ENCODE measurements around the gene RGS6. TPM values are rescaled to one million over a fixed set of nuclear protein-coding genes. Genes with fewer than 3 reads are reported as not detected.

RGS6 gene
- total RNA-seq, 4 donors from 2014 or later = 0.50 to 6.5 (median 4.7) TPM

GRCh38 chr14:72075649-72076334 lies 143.6 kb downstream of the RGS6 start:
- ATAC-seq = no peak
- no peak overlapping the region for H3K27ac ChIP-seq
- no peaks in the 10 kb centered on the region for H3K36me3 ChIP-seq
- no peak for TF ChIP-seq POLR2A (IDR thresholded peaks at IDR 0.05)
- no peak for TF ChIP-seq POLR2AphosphoS5 (IDR thresholded peaks at IDR 0.05)
- no peak for TF ChIP-seq EP300 (IDR thresholded peaks at IDR 0.05)
- H3K9me3 ChIP-seq = no peaks in the 10 kb centered on the region
- H3K27me3 ChIP-seq = no peaks in the 10 kb centered on the region
- WGBS, 2 donors (ENCODE audit: low coverage in 1 of 2) = 64 to 82% methylated on average over 5 to 9 of the region's 9 CpGs
- no peaks in the 10 kb centered on the region for H3K4me1 ChIP-seq
- no peak overlapping the region for H3K4me3 ChIP-seq

GRCh38 chr14:72081137-72081536 lies 148.9 kb downstream of the RGS6 start:
- WGBS, 2 donors (ENCODE audit: low coverage in 1 of 2) = 90 to 100% methylated on average over 1 of the region's 1 CpG
- no peaks in the 10 kb centered on the region for H3K9me3 ChIP-seq
- H3K4me1 ChIP-seq = no peaks in the 10 kb centered on the region
- no peaks in the 10 kb centered on the region for H3K27me3 ChIP-seq
- H3K27ac ChIP-seq = no peak overlapping the region
- TF ChIP-seq POLR2A (IDR thresholded peaks at IDR 0.05) = no peak
- TF ChIP-seq POLR2AphosphoS5 (IDR thresholded peaks at IDR 0.05) = no peak
- no peak for TF ChIP-seq EP300 (IDR thresholded peaks at IDR 0.05)
- no peak for TF ChIP-seq CTCF (IDR thresholded peaks at IDR 0.05)
- H3K4me3 ChIP-seq = no peak overlapping the region
- no peaks in the 10 kb centered on the region for H3K36me3 ChIP-seq
- no peak for ATAC-seq

GRCh38 chr14:72084935-72085334 lies 152.7 kb downstream of the RGS6 start:
- Histone ChIP-seq H3K9me3 (no peaks in the 10 kb centered on the region), H3K4me1 (no peaks in the 10 kb centered on the region), H3K36me3 (no peaks in the 10 kb centered on the region), H3K4me3 (no peak overlapping the region), H3K27me3 (no peaks in the 10 kb centered on the region), H3K27ac (no peak overlapping the region)
- ATAC-seq = no peak
- TF ChIP-seq POLR2A (IDR thresholded peaks at IDR 0.05) = no peak
- no peak for TF ChIP-seq CTCF (IDR thresholded peaks at IDR 0.05)
- TF ChIP-seq POLR2AphosphoS5 (IDR thresholded peaks at IDR 0.05) = no peak
- TF ChIP-seq EP300 (IDR thresholded peaks at IDR 0.05) = no peak
- 85 to 88% methylated on average over 7 to 8 of the region's 8 CpGs for WGBS, 2 donors (ENCODE audit: low coverage in 1 of 2)

GRCh38 chr14:72089625-72090024 lies 157.4 kb downstream of the RGS6 start:
- TF ChIP-seq CTCF (IDR thresholded peaks at IDR 0.05) (no peak), POLR2A (IDR thresholded peaks at IDR 0.05) (no peak), EP300 (IDR thresholded peaks at IDR 0.05) (no peak), POLR2AphosphoS5 (IDR thresholded peaks at IDR 0.05) (no peak)
- no peaks in the 10 kb centered on the region for H3K27me3 ChIP-seq
- no peaks in the 10 kb centered on the region for H3K9me3 ChIP-seq
- no peaks in the 10 kb centered on the region for H3K4me1 ChIP-seq
- H3K27ac ChIP-seq = no peak overlapping the region
- no peaks in the 10 kb centered on the region for H3K36me3 ChIP-seq
- H3K4me3 ChIP-seq = no peak overlapping the region
- no peak for ATAC-seq
- WGBS, 2 donors (ENCODE audit: low coverage in 1 of 2) = 55 to 70% methylated on average over 4 of the region's 4 CpGs

GRCh38 chr14:72094844-72095582 lies 162.8 kb downstream of the RGS6 start:
- H3K4me3 ChIP-seq = no peak overlapping the region
- H3K4me1 ChIP-seq = no peaks in the 10 kb centered on the region
- no peaks in the 10 kb centered on the region for H3K27me3 ChIP-seq
- WGBS, 2 donors (ENCODE audit: low coverage in 1 of 2) = 46 to 85% methylated on average over 2 to 3 of the region's 6 CpGs
- no peak for TF ChIP-seq POLR2A (IDR thresholded peaks at IDR 0.05)
- TF ChIP-seq POLR2AphosphoS5 (IDR thresholded peaks at IDR 0.05) = no peak
- TF ChIP-seq EP300 (IDR thresholded peaks at IDR 0.05) = no peak
- TF ChIP-seq CTCF (IDR thresholded peaks at IDR 0.05) = no peak
- H3K27ac ChIP-seq = no peak overlapping the region
- no peaks in the 10 kb centered on the region for H3K36me3 ChIP-seq
- H3K9me3 ChIP-seq = no peaks in the 10 kb centered on the region
- ATAC-seq = no peak
